OCI-LY1 (cell line): ENCODE data around the gene SPACA4.

Experiments
- H2AFZ ChIP-seq: fragments of 200-600 bp; sonication (generic), shearing (Covaris generic); 2 replicates; pipeline ENCODE4 v1.6.0; 2014; ENCODE audit warnings: antibody characterized with exemption, mild to moderate bottlenecking, low read length
- H3F3A ChIP-seq: fragments of 200-600 bp; sonication (generic), shearing (Covaris generic); 2 replicates; pipeline ENCODE4 v1.6.0; 2014; ENCODE audit warnings: mild to moderate bottlenecking, antibody characterized with exemption, low read length, moderate library complexity; ENCODE audit not compliant: insufficient read depth
- H3K27ac ChIP-seq: fragments of 200-600 bp; sonication (generic); 2 replicates; pipeline ENCODE4 v1.5.1; 2014; ENCODE audit warnings: low read length, mixed run types, mild to moderate bottlenecking, low read depth; ENCODE audit not compliant: poor library complexity, severe bottlenecking
- H3K27me3 ChIP-seq: fragments of 200-600 bp; sonication (generic); 2 replicates; pipeline ENCODE4 v1.6.0; 2014; ENCODE audit warnings: antibody characterized with exemption, mild to moderate bottlenecking, low read length, moderate library complexity; ENCODE audit not compliant: insufficient read depth
- H3K36me3 ChIP-seq: fragments of 200-600 bp; sonication (generic); 2 replicates; pipeline ENCODE4 v1.6.1; 2014; ENCODE audit warnings: mild to moderate bottlenecking, antibody characterized with exemption, low read length, moderate library complexity, mixed read lengths; ENCODE audit not compliant: insufficient read depth
- H3K4me1 ChIP-seq: fragments of 200-600 bp; sonication (generic); 2 replicates; pipeline ENCODE4 v1.5.1; 2014; ENCODE audit warnings: mild to moderate bottlenecking, low read length, moderate library complexity; ENCODE audit not compliant: insufficient read depth, severe bottlenecking
- H3K4me2 ChIP-seq: fragments of 200-600 bp; sonication (generic), shearing (Covaris generic); 2 replicates; pipeline ENCODE4 v1.6.1; 2014; ENCODE audit warnings: low read length
- H3K4me3 ChIP-seq: fragments of 200-600 bp; sonication (generic); 2 replicates; pipeline ENCODE4 v1.5.1; 2014; ENCODE audit warnings: low read length, low read depth, mild to moderate bottlenecking, mixed read lengths; ENCODE audit not compliant: poor library complexity, severe bottlenecking
- H3K79me2 ChIP-seq: fragments of 200-600 bp; shearing (Covaris generic); 2 replicates; pipeline ENCODE4 v1.6.1; 2016; ENCODE audit warnings: mixed run types, low read length, mixed read lengths; ENCODE audit not compliant: insufficient read depth
- H3K9ac ChIP-seq: fragments of 200-600 bp; sonication (generic), shearing (Covaris generic); 2 replicates; pipeline ENCODE4 v1.6.1; 2014; ENCODE audit warnings: mild to moderate bottlenecking, low read length, mixed read lengths
- H3K9me2 ChIP-seq: fragments of 200-600 bp; sonication (generic), shearing (Covaris generic); 2 replicates; pipeline ENCODE4 v1.6.1; 2014; ENCODE audit warnings: low read depth, mild to moderate bottlenecking, low read length, mixed read lengths
- H3K9me3 ChIP-seq: fragments of 200-600 bp; shearing (Covaris generic); 2 replicates; pipeline ENCODE4 v1.6.1; 2014; ENCODE audit warnings: low read length, mixed read lengths
- H4K20me1 ChIP-seq: fragments of 200-600 bp; sonication (generic), shearing (Covaris generic); 2 replicates; pipeline ENCODE4 v1.6.0; 2016; ENCODE audit warnings: mild to moderate bottlenecking, low read length; ENCODE audit not compliant: insufficient read depth
- CTCF ChIP-seq: fragments of 200-600 bp; sonication (generic), shearing (Covaris generic); IDR thresholded peaks from 2 replicates; pipeline ENCODE4 v1.5.1; 2017; ENCODE audit warnings: mild to moderate bottlenecking, antibody characterized with exemption, low read length, moderate library complexity, mixed read lengths
- EZH2 ChIP-seq: fragments of 200-600 bp; sonication (generic), shearing (Covaris generic); IDR thresholded peaks from 2 replicates; pipeline ENCODE4 v1.8.0; 2017; ENCODE audit warnings: borderline replicate concordance, mixed run types, mild to moderate bottlenecking, antibody characterized with exemption, low read length, moderate library complexity, mixed read lengths

Gene SPACA4

DNA sequence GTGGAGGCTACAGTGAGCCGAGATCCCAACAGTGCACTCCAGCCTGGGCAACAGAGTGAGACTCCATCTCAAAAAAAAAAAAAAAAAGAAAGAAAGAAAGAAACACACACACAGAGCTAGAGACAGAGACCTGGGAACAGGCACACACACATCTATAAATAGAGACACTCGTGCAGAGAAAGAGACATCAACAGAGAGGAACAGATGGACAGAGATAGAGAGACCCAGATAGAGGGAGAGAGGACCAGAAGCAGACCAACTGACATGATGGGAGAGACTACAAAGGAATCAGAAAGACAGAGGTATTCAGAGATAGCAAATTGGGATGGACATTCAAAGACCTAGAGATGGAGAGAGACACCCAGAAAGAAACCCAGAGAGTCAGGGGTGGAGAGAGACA, 41.6 kb downstream of the SPACA4 start:
- Histone ChIP-seq H3K27ac (peak overlapping the region; percentile 61), H4K20me1 (no peaks in the 10 kb centered on the region), H3K9me3 (no peaks in the 10 kb centered on the region), H3F3A (no peaks in the 10 kb centered on the region), H3K4me1 (peaks cover 36% of the 10 kb centered on the region), H3K4me3 (no peak overlapping the region), H3K36me3 (no peaks in the 10 kb centered on the region), H2AFZ (no peak overlapping the region), H3K9ac (no peak overlapping the region), H3K79me2 (no peaks in the 10 kb centered on the region), H3K9me2 (no peaks in the 10 kb centered on the region), H3K4me2 (no peak overlapping the region), H3K27me3 (no peaks in the 10 kb centered on the region)
- TF ChIP-seq EZH2: no peak
- no peak for TF ChIP-seq CTCF

GRCh38 chr19:48650974-48651682, 44.6 kb downstream of the SPACA4 start:
- no peak overlapping the region for H3K4me3 ChIP-seq
- no peaks in the 10 kb centered on the region for H3K9me2 ChIP-seq
- H4K20me1 ChIP-seq: no peaks in the 10 kb centered on the region
- no peaks in the 10 kb centered on the region for H3K27me3 ChIP-seq
- no peak overlapping the region for H3K9ac ChIP-seq
- no peak overlapping the region for H3K27ac ChIP-seq
- no peak for TF ChIP-seq CTCF
- H3K4me1 ChIP-seq: peaks cover 38% of the 10 kb centered on the region
- H3K79me2 ChIP-seq: no peaks in the 10 kb centered on the region
- H3K36me3 ChIP-seq: no peaks in the 10 kb centered on the region
- H3K4me2 ChIP-seq: no peak overlapping the region
- H2AFZ ChIP-seq: no peak overlapping the region
- no peaks in the 10 kb centered on the region for H3K9me3 ChIP-seq
- no peaks in the 10 kb centered on the region for H3F3A ChIP-seq

- TF ChIP-seq CTCF: no peak
- TF ChIP-seq EZH2: no peak
- Histone ChIP-seq H3K9me2 (no peaks in the 10 kb centered on the region), H3K4me3 (no peak overlapping the region), H3F3A (no peaks in the 10 kb centered on the region), H3K27me3 (no peaks in the 10 kb centered on the region), H3K79me2 (no peaks in the 10 kb centered on the region), H3K4me2 (no peak overlapping the region), H3K4me1 (peaks cover 35% of the 10 kb centered on the region), H3K9ac (no peak overlapping the region), H3K36me3 (no peaks in the 10 kb centered on the region), H2AFZ (no peak overlapping the region), H4K20me1 (no peaks in the 10 kb centered on the region), H3K27ac (no peak overlapping the region), H3K9me3 (no peaks in the 10 kb centered on the region)
These were observed 45.1 kb downstream of the SPACA4 start for GRCh38 chr19:48651683-48652048.
